ENCODE results near the gene CCDC186.

CCDC186 gene

GRCh38 chr10:114184276-114184675 lies 10.3 kb upstream of the CCDC186 start:
- Mint-ChIP-seq H3K27ac (no peak overlapping the region), H3K4me1 (ENCODE audit: low read depth) (no peaks in the 10 kb centered on the region), H3K27me3 (ENCODE audit: low read depth) (peaks cover 27% of the 10 kb centered on the region), H3K36me3 (ENCODE audit: low read depth) (no peaks in the 10 kb centered on the region), H3K4me3 (no peak overlapping the region), H3K9me3 (no peaks in the 10 kb centered on the region)
- DNase-seq (ENCODE audit: low spot score) = no peak

- peaks cover 27% of the 10 kb centered on the region for H3K27me3 Mint-ChIP-seq (ENCODE audit: low read depth)
- no peaks in the 10 kb centered on the region for H3K36me3 Mint-ChIP-seq (ENCODE audit: low read depth)
- H3K27ac Mint-ChIP-seq = no peak overlapping the region
- DNase-seq (ENCODE audit: low spot score) = no peak
- H3K4me1 Mint-ChIP-seq (ENCODE audit: low read depth) = no peaks in the 10 kb centered on the region
- no peak overlapping the region for H3K4me3 Mint-ChIP-seq
- H3K9me3 Mint-ChIP-seq = no peaks in the 10 kb centered on the region
Observed at GRCh38 chr10:114183563-114183962, 9.6 kb upstream of the CCDC186 start.

GRCh38 chr10:114181971-114182370 lies 8.0 kb upstream of the CCDC186 start:
- H3K9me3 Mint-ChIP-seq = no peaks in the 10 kb centered on the region
- no peaks in the 10 kb centered on the region for H3K36me3 Mint-ChIP-seq (ENCODE audit: low read depth)
- no peak for DNase-seq (ENCODE audit: low spot score)
- no peak overlapping the region for H3K4me3 Mint-ChIP-seq
- peaks cover 20% of the 10 kb centered on the region for H3K27me3 Mint-ChIP-seq (ENCODE audit: low read depth)
- no peaks in the 10 kb centered on the region for H3K4me1 Mint-ChIP-seq (ENCODE audit: low read depth)
- H3K27ac Mint-ChIP-seq = no peak overlapping the region

GRCh38 chr10:114180937-114181336 lies 6.9 kb upstream of the CCDC186 start:
- DNase-seq (ENCODE audit: low spot score) = no peak
- no peak overlapping the region for H3K4me3 Mint-ChIP-seq
- H3K27me3 Mint-ChIP-seq (ENCODE audit: low read depth) = peaks cover 19% of the 10 kb centered on the region
- no peak overlapping the region for H3K27ac Mint-ChIP-seq
- peaks cover 2% of the 10 kb centered on the region for H3K4me1 Mint-ChIP-seq (ENCODE audit: low read depth)
- no peaks in the 10 kb centered on the region for H3K9me3 Mint-ChIP-seq
- no peaks in the 10 kb centered on the region for H3K36me3 Mint-ChIP-seq (ENCODE audit: low read depth)

GRCh38 chr10:114179747-114180146 lies 5.7 kb upstream of the CCDC186 start:
- no peak overlapping the region for H3K27ac Mint-ChIP-seq
- no peak overlapping the region for H3K4me3 Mint-ChIP-seq
- no peak for DNase-seq (ENCODE audit: low spot score)
- peaks cover 11% of the 10 kb centered on the region for H3K4me1 Mint-ChIP-seq (ENCODE audit: low read depth)
- H3K36me3 Mint-ChIP-seq (ENCODE audit: low read depth) = no peaks in the 10 kb centered on the region
- H3K9me3 Mint-ChIP-seq = no peaks in the 10 kb centered on the region
- peaks cover 24% of the 10 kb centered on the region for H3K27me3 Mint-ChIP-seq (ENCODE audit: low read depth)

GRCh38 chr10:114179148-114179547 lies 5.1 kb upstream of the CCDC186 start, which contains the start of gene TDRD1:
Gene TDRD1 (plus strand): TSS chr10:114179353. CDS start chr10:114187832, 8,479 bp downstream.
- Mint-ChIP-seq H3K4me3 (no peak within 1 kb of the TSS), H3K27ac (no peak within 1 kb of the TSS), H3K4me1 (ENCODE audit: low read depth) (peaks cover 15% of the 10 kb centered on the region), H3K36me3 (ENCODE audit: low read depth) (no peaks in the 10 kb centered on the region), H3K27me3 (ENCODE audit: low read depth) (peaks cover 22% of the 10 kb centered on the region), H3K9me3 (no peaks in the 10 kb centered on the region)
- DNase-seq (ENCODE audit: low spot score) = no peak

GRCh38 chr10:114176511-114176910 lies 2.5 kb upstream of the CCDC186 start:
- no peak overlapping the region for H3K27ac Mint-ChIP-seq
- peaks cover 7% of the 10 kb centered on the region for H3K36me3 Mint-ChIP-seq (ENCODE audit: low read depth)

GRCh38 chr10:114175667-114176066 lies 1.7 kb upstream of the CCDC186 start:
- H3K4me3 Mint-ChIP-seq = peak overlapping the region; percentile 41

More at GRCh38 chr10:114176511-114176910, 2.5 kb upstream of the CCDC186 start:
- no peak for DNase-seq (ENCODE audit: low spot score)
- Mint-ChIP-seq H3K27me3 (ENCODE audit: low read depth) (peaks cover 21% of the 10 kb centered on the region), H3K9me3 (no peaks in the 10 kb centered on the region), H3K4me1 (ENCODE audit: low read depth) (peaks cover 32% of the 10 kb centered on the region), H3K4me3 (no peak overlapping the region)

GRCh38 chr10:114174695-114175188 lies 739 bp upstream of the CCDC186 start:
- Mint-ChIP-seq H3K9me3 (no peaks in the 10 kb centered on the region), H3K27ac (peak overlapping the region; percentile 98), H3K4me3 (peak overlapping the region; percentile 96), H3K27me3 (ENCODE audit: low read depth) (peaks cover 21% of the 10 kb centered on the region), H3K4me1 (ENCODE audit: low read depth) (peaks cover 32% of the 10 kb centered on the region), H3K36me3 (ENCODE audit: low read depth) (peaks cover 13% of the 10 kb centered on the region)
- DNase-seq (ENCODE audit: low spot score) = no peak

More at GRCh38 chr10:114175667-114176066, 1.7 kb upstream of the CCDC186 start:
- peaks cover 32% of the 10 kb centered on the region for H3K4me1 Mint-ChIP-seq (ENCODE audit: low read depth)
- no peak for DNase-seq (ENCODE audit: low spot score)
- peaks cover 8% of the 10 kb centered on the region for H3K36me3 Mint-ChIP-seq (ENCODE audit: low read depth)
- H3K27ac Mint-ChIP-seq = no peak overlapping the region
- H3K9me3 Mint-ChIP-seq = no peaks in the 10 kb centered on the region
- H3K27me3 Mint-ChIP-seq (ENCODE audit: low read depth) = peaks cover 21% of the 10 kb centered on the region

- peak overlapping the region; percentile 96 for H3K4me3 Mint-ChIP-seq
- DNase-seq (ENCODE audit: low spot score) = no peak
- peaks cover 4% of the 10 kb centered on the region for H3K9me3 Mint-ChIP-seq
- peaks cover 21% of the 10 kb centered on the region for H3K27me3 Mint-ChIP-seq (ENCODE audit: low read depth)
- H3K27ac Mint-ChIP-seq = peak overlapping the region; percentile 98
- peaks cover 23% of the 10 kb centered on the region for H3K36me3 Mint-ChIP-seq (ENCODE audit: low read depth)
- peaks cover 32% of the 10 kb centered on the region for H3K4me1 Mint-ChIP-seq (ENCODE audit: low read depth)
Observed at GRCh38 chr10:114173603-114173920, 441 bp downstream of the CCDC186 start.

GRCh38 chr10:114172776-114173602 lies 1.0 kb downstream of the CCDC186 start:
- DNase-seq (ENCODE audit: low spot score) = no peak
- peak overlapping the region; percentile 98 for H3K27ac Mint-ChIP-seq
- peaks cover 21% of the 10 kb centered on the region for H3K27me3 Mint-ChIP-seq (ENCODE audit: low read depth)
- peak overlapping the region; percentile 96 for H3K4me3 Mint-ChIP-seq
- H3K36me3 Mint-ChIP-seq (ENCODE audit: low read depth) = peaks cover 27% of the 10 kb centered on the region
- peaks cover 32% of the 10 kb centered on the region for H3K4me1 Mint-ChIP-seq (ENCODE audit: low read depth)
- peaks cover 8% of the 10 kb centered on the region for H3K9me3 Mint-ChIP-seq

- peaks cover 19% of the 10 kb centered on the region for H3K27me3 Mint-ChIP-seq (ENCODE audit: low read depth)
- DNase-seq (ENCODE audit: low spot score) = no peak
- peak overlapping the region; percentile 41 for H3K27ac Mint-ChIP-seq
- H3K4me3 Mint-ChIP-seq = peak overlapping the region; percentile 96
- H3K36me3 Mint-ChIP-seq (ENCODE audit: low read depth) = peaks cover 30% of the 10 kb centered on the region
- H3K4me1 Mint-ChIP-seq (ENCODE audit: low read depth) = peaks cover 34% of the 10 kb centered on the region
- peaks cover 12% of the 10 kb centered on the region for H3K9me3 Mint-ChIP-seq
Observed at GRCh38 chr10:114172216-114172615, 1.8 kb downstream of the CCDC186 start.

GRCh38 chr10:114168450-114169009 lies 5.5 kb downstream of the CCDC186 start:
- Mint-ChIP-seq H3K27ac (no peak overlapping the region), H3K4me1 (ENCODE audit: low read depth) (peaks cover 21% of the 10 kb centered on the region), H3K9me3 (peaks cover 12% of the 10 kb centered on the region), H3K36me3 (ENCODE audit: low read depth) (peaks cover 42% of the 10 kb centered on the region), H3K4me3 (no peak overlapping the region), H3K27me3 (ENCODE audit: low read depth) (no peaks in the 10 kb centered on the region)
- no peak for DNase-seq (ENCODE audit: low spot score)

- Mint-ChIP-seq H3K27ac (no peak overlapping the region), H3K9me3 (peaks cover 12% of the 10 kb centered on the region), H3K27me3 (ENCODE audit: low read depth) (no peaks in the 10 kb centered on the region), H3K4me1 (ENCODE audit: low read depth) (peaks cover 21% of the 10 kb centered on the region), H3K4me3 (no peak overlapping the region), H3K36me3 (ENCODE audit: low read depth) (peaks cover 46% of the 10 kb centered on the region)
- DNase-seq (ENCODE audit: low spot score) = no peak
Observed at GRCh38 chr10:114167985-114168384, 6.0 kb downstream of the CCDC186 start.
